ENCODE measurements around the gene AFAP1.

DNA sequence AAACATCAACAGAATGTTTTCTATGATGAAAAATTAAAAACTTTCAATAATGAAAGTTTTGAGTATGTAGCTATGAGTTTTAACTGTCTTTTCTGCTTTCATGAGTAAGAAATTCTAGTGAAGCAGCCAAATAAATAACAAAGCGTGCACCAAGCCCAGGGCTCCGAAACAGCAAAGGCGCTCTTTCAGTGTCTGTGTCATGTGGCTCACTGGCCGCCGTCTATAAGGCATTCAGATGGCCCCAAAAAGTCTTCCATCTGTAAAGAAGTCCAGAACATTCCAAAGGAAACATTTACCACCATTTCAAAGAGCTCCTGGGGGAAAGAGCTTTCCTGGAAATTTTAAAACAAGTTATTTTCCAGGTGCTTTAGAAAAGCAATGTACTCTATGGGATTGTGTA, 139.9 kb downstream of the AFAP1 start:
- TF ChIP-seq, protein P1, sequence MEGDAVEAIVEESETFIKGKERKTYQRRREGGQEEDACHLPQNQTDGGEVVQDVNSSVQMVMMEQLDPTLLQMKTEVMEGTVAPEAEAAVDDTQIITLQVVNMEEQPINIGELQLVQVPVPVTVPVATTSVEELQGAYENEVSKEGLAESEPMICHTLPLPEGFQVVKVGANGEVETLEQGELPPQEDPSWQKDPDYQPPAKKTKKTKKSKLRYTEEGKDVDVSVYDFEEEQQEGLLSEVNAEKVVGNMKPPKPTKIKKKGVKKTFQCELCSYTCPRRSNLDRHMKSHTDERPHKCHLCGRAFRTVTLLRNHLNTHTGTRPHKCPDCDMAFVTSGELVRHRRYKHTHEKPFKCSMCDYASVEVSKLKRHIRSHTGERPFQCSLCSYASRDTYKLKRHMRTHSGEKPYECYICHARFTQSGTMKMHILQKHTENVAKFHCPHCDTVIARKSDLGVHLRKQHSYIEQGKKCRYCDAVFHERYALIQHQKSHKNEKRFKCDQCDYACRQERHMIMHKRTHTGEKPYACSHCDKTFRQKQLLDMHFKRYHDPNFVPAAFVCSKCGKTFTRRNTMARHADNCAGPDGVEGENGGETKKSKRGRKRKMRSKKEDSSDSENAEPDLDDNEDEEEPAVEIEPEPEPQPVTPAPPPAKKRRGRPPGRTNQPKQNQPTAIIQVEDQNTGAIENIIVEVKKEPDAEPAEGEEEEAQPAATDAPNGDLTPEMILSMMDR (IDR thresholded peaks at IDR 0.05) = no peak
- TF ChIP-seq POLR2A (IDR thresholded peaks at IDR 0.05) = no peak

Data from lower leg skin (tissue), 3 donors.